Myocyte (in vitro differentiated cells): Measurements from ENCODE around the gene GNA14. TPM values are rescaled to one million over a fixed set of nuclear protein-coding genes. Genes with fewer than 3 reads are reported as not detected.

Experiments
- DNase-seq: peaks from one replicate; pipeline ENCODE4 v3.0.0-alpha.2; 2012; ENCODE audit warnings: low read depth
- total RNA-seq: library from RNA; depleted of rRNA; stranded (reverse); fragments of >200 nt; gene quantifications from 2 replicates; pipeline ENCODE4 v1.2.3, GENCODE V29; 2014

The GNA14 gene
- total RNA-seq, 1 donor from 2014 or later, result 0.21 TPM

GRCh38 chr9:77543131-77543822, 104.8 kb downstream of the GNA14 start:
- peak; percentile 79 for DNase-seq

GRCh38 chr9:77541600-77541999, 106.5 kb downstream of the GNA14 start:
- no peak for DNase-seq

DNA sequence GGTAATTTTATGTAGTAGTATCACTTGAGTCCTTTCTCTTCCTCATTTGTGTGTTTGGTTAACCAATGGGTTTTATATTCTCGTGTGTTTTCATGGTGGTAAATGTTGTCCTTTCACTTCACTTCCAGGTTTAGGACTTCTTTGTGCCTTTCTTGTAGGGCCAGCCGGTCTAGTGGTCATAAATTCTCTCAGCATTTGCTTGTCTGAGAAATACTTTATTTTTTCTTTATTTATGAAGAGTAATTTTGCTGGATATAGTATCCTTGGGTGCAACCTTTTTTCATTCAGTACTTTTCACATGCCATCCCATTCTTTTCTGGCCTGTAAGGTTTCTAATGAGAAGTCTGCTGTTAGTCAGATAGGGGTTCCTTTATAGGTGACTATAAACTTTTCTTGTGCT, 107.1 kb downstream of the GNA14 start:
- no peak for DNase-seq

GRCh38 chr9:77534376-77535057, 113.6 kb downstream of the GNA14 start:
- DNase-seq, result no peak

DNA sequence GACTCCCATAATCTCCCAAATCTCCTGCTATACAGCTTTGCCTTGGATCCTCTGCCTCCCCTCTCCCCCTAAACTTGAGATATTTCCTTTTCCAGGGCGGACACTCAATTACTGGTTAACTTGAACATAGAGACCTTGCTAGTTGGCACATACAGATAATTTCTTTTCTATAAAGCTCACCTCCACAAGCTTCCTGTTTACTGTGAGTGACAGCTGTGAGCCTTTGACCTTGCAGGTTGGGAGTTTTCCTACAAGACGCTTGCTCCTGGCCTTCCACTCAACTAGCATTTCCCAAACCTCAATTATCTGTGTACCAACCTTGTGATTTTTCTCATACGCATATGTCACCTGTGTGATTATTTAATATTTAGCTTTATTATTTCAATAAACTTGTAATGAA, 114.5 kb downstream of the GNA14 start:
- DNase-seq, result no peak

GRCh38 chr9:77532607-77533006, 115.5 kb downstream of the GNA14 start:
- no peak for DNase-seq

GRCh38 chr9:77531400-77531799, 116.7 kb downstream of the GNA14 start:
- no peak for DNase-seq

GRCh38 chr9:77523891-77524290, 124.2 kb downstream of the GNA14 start:
- DNase-seq, result no peak

- DNase-seq, result no peak
Measured at GRCh38 chr9:77521091-77521490, 127.0 kb downstream of the GNA14 start.

DNA sequence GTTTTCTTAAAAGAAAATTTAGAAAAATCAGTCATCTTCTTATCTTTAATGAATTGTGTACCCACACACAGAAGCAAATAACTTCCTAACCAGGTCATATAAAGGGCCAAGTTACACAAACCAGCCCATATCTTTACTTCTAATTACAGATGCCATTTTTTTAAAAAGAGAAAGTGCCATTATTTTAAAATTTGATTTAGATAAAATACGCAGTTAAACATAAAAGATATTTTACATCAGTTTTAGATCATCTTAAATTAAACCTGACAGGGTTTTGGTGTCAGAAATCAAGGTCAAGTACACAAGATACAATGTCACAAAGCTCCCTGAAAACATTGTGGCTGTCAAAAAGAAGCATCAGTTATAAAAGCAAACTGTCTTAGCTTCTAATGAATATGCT, 129.4 kb downstream of the GNA14 start:
- no peak for DNase-seq

DNA sequence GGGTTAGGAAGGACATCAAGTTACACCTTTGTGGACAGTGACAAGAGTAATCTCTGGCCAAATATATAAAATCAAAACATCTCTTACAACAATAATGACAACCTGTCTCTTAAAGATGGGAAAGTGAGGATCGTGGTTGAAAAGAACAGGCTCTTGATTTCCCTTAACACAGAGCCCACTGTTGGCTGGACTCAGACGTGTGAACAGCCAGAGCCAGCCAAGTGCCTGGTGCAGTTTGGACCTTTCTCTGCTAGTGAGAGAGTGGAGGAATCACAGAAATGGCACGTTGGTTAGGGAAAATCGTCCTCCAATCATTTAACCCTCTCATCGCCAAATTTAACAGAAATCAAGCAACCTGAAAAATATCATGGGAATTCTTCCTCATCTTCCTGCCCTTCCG, 131.3 kb downstream of the GNA14 start:
- no peak for DNase-seq

DNA sequence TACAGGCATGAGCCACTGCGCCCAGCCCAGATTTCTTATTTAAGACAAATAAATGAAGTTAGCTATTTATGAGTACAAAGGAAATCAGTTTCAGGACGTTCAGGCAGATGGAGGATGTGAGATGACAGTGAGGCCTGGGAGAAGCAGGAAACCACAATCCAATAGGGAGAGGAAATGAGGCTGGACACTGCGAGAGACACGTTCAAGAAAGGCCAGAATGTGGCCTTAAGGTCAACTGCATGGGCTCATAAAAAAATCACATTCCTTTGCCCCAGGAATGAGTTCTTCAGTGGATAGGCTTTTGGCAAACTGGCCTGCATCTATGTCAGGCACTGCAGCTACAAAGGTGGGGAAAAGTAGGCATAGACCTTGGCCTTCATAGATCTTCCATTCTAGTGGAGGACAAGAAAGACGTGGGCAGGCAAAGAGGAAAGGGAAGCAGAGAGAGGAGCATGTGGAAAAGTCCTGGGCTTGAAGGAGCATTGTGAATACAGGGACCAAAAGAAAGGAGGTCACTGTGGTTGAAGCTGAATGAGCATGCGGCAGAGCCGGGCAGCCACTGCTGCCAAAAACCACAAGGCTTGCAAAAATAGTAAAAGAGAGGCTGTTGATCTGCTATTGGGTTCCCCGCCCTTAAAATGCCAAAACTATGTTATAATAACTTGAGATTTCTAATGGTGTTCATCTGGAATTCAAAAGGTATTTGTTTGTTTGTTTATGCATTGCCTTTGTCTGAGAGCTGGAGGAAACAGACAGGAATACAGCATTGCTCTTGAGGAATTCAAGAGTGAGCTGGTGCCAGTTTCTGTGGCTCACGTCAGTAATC, 133.0 kb downstream of the GNA14 start:
- peak; percentile 85 for DNase-seq

- DNase-seq, result no peak
Measured at GRCh38 chr9:77513457-77513856, 134.7 kb downstream of the GNA14 start.

DNA sequence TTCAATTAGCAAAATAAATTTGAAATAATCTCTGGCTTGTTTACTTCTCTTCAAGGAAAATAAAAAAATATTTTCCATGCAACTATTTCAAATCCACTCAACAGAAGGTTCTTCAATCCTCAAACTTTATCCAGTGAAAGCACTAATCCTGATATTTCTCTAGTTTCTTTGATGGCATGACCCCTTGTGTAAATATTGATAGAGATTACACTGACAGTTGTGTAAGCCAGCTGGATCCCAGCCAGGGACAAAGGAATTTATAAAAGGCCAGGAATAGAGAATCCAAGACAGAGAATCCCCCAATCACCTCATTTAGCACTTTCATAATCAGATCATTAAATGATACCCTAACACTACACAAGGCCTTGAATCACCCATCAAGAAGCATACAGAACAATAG, 135.2 kb downstream of the GNA14 start:
- no peak for DNase-seq

DNA sequence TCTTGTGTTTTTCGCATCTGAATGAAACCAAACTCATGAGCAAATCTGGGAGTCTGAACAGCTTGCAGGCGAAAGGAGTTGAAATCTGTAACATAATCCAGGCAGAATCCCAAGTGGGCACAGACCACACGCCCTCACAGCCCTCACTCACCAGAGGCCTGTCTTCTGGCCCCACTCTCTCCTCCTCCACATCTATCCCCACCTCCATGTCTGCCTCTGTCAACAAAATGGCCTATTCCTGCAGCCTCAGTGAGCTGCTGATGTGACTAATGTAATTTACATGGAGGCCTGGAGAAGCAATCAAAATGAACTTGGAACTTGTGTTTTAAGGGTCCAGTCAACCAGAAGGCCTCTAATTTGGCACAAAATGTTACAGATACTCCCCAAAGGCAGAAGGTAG, 136.6 kb downstream of the GNA14 start:
- DNase-seq, result no peak

- no peak for DNase-seq
Measured at GRCh38 chr9:77510666-77511065, 137.5 kb downstream of the GNA14 start.

- no peak for DNase-seq
Measured at GRCh38 chr9:77508396-77508795, 139.7 kb downstream of the GNA14 start.

DNA sequence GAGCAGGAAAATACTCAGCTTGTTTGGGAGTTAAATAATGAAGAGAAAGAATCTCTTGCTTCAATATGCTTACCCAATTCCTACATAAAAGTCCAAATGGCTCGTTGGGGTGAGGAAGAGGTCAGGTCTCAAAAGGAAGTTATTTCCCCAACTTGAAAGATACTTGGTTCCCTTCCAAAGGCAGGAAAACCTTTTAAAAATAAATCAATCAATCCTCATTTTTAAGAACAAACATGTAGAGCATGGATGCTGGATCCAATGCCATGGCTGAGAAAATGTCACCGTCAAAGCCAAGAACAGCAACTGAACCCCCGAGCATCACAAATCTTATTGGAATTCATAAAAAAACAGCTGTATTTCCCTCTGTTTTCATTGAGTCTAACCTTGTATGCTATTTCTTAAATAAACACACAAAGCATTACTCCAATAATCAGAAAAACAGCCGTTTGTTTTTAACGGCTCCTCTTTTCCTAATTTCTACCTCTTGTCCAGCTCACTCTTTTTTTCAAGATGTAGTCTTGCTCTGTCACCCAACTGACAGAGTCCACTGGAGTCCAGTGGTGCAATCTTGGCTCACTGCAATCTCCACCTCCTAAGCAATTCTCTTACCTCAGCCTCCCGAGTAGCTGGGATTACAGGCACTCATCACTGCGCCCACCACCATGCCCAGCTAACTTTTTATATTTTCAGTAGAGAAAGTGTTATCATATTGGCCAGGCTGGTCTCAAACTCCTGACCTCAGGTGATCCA, 140.7 kb downstream of the GNA14 start:
- DNase-seq, result no peak

DNA sequence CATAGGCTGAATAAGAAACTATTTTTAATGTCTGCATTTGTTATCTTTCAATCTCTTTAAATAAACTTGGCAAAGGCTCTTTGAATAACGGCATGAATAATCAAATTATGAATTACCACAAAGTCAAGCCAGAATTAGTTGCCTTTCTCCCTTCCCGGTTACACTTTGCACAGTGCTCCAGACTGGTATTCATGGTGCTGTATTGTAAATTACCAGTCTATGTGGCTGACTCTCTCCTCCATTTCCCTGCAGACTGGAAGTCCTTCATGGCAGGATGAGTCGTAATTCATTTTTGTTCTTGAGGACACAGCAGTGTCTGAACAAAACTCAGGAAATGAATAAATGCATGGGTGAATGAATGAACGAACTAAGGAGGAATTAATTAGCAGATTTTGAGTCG, 142.9 kb downstream of the GNA14 start:
- no peak for DNase-seq

- DNase-seq, result no peak
Measured at GRCh38 chr9:77502568-77502967, 145.6 kb downstream of the GNA14 start.

GRCh38 chr9:77498891-77499290, 149.2 kb downstream of the GNA14 start:
- peak; percentile 31 for DNase-seq
